ENCODE measurements around the gene SSC4D. TPM values are rescaled to one million over a fixed set of nuclear protein-coding genes. Genes with fewer than 3 reads are reported as not detected.

The SSC4D gene
- total RNA-seq, 1 donor from 2014 or later = 0.79 TPM

DNA sequence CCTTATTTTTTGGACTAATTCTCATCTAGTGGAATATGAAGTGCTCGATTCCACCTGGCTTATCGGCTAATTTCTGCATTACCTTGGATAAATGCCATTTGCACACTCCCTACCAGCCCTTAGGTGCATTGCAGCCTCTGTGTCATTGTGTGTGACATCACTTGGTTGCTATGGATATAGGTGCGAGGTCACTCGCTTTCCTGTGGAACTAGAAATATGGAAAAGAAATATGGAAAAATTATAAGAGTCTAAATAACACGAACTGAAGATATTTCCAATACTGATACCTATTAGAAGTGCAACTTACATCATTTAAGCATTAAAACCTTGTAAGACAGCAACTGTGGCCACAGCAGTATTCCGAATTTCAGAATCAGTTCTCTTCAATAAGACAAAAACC lies 52.7 kb downstream of the SSC4D start:
- TF ChIP-seq, protein P1, sequence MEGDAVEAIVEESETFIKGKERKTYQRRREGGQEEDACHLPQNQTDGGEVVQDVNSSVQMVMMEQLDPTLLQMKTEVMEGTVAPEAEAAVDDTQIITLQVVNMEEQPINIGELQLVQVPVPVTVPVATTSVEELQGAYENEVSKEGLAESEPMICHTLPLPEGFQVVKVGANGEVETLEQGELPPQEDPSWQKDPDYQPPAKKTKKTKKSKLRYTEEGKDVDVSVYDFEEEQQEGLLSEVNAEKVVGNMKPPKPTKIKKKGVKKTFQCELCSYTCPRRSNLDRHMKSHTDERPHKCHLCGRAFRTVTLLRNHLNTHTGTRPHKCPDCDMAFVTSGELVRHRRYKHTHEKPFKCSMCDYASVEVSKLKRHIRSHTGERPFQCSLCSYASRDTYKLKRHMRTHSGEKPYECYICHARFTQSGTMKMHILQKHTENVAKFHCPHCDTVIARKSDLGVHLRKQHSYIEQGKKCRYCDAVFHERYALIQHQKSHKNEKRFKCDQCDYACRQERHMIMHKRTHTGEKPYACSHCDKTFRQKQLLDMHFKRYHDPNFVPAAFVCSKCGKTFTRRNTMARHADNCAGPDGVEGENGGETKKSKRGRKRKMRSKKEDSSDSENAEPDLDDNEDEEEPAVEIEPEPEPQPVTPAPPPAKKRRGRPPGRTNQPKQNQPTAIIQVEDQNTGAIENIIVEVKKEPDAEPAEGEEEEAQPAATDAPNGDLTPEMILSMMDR (IDR thresholded peaks at IDR 0.05; ENCODE audit: insufficient read depth, low read length, severe bottlenecking) = no peak
- H3K27me3 ChIP-seq (ENCODE audit: control insufficient read depth, insufficient read depth, low read length) = no peaks in the 10 kb centered on the region
- H3K4me3 ChIP-seq (ENCODE audit: low read depth, low read length) = peak overlapping the region; percentile 100
- H3K36me3 ChIP-seq (ENCODE audit: control insufficient read depth, insufficient read depth, low read length) = peaks cover 5% of the 10 kb centered on the region
- FAIRE-seq = no peak
- peak; percentile 81 for DNase-seq (ENCODE audit: low read depth)

DNA sequence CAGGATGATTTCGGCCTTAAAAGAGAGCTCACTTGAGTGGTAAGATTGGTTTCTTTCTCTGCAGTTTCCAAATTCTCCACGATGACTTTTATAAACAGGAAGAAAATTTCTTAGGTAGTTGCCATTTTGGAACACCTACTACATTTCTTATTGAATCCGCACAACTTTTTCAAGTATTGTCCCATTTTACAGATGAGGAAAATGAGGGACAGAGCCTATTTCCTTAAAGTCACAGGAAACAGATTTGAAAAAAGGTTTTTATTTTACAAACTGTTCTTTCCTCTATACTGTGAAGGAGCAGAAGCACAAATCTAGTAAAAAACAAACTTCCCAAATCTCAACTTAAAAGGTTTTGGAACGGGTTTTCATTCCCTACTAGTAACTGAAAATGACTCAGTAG lies 53.4 kb downstream of the SSC4D start:
- Histone ChIP-seq H3K4me3 (ENCODE audit: low read depth, low read length) (no peak overlapping the region), H3K27me3 (ENCODE audit: control insufficient read depth, insufficient read depth, low read length) (no peaks in the 10 kb centered on the region), H3K36me3 (ENCODE audit: control insufficient read depth, insufficient read depth, low read length) (peaks cover 6% of the 10 kb centered on the region)
- FAIRE-seq (no peak), DNase-seq (ENCODE audit: low read depth) (no peak)
- TF ChIP-seq, protein P1 (IDR thresholded peaks at IDR 0.05; ENCODE audit: insufficient read depth, low read length, severe bottlenecking) = no peak

DNA sequence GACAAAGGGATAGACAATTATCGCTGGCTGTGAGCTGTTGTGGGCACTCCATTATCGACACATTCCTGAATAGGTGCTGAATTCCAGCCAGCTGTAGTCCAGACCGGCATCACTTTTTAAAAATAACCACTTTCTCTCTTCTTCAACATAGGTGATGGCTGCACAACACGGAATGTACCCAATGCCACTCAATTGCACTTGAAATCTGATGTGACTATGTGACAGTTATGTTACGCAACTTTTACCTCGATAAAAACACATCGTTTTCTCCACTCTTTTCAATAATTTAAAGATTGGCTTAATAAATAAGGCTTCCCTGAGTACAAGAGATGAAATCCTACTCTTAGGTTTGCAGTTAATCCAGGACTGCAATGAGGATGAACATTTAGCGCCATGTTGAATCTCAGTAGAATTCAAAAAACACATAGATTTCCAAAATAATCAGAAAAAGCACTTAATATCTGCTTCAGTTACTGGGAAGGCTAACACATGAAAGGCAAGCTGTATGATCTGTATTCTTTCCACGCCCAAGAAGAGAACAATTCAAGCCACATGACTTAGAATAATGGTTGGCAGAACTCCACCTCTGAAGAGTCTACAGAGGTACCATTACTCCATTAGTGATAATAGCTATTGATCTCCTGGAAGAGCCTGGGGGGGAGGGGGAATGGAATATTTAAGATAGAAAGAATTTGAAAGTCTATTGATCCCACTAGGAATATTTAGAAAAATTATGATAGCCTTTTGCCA lies 54.3 kb downstream of the SSC4D start:
- H3K36me3 ChIP-seq (ENCODE audit: control insufficient read depth, insufficient read depth, low read length) = peaks cover 6% of the 10 kb centered on the region
- TF ChIP-seq, protein P1 (IDR thresholded peaks at IDR 0.05; ENCODE audit: insufficient read depth, low read length, severe bottlenecking) = no peak
- no peaks in the 10 kb centered on the region for H3K27me3 ChIP-seq (ENCODE audit: control insufficient read depth, insufficient read depth, low read length)
- H3K4me3 ChIP-seq (ENCODE audit: low read depth, low read length) = no peak overlapping the region
- no peak for DNase-seq (ENCODE audit: low read depth)
- FAIRE-seq = no peak

DNA sequence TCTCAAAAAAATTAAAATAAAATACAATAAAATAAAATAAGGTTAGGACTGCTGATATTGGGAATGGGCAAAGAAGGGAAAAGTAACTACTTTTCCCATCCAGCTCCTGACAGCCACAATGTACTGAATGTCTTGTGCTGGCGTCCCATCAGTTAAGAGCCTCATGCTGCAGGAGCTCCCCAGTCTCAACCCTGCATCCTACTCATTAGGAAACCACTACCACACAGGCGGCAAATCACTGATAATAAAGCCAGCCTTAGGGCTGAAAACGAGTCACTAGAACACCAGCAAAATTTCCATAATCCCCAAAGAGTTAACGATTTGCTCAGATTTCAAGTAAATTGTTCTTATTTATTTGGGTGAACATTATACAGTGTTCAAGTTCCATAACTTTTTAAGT lies 55.0 kb downstream of the SSC4D start:
- Histone ChIP-seq H3K4me3 (ENCODE audit: low read depth, low read length) (no peak overlapping the region), H3K27me3 (ENCODE audit: control insufficient read depth, insufficient read depth, low read length) (no peaks in the 10 kb centered on the region), H3K36me3 (ENCODE audit: control insufficient read depth, insufficient read depth, low read length) (peaks cover 10% of the 10 kb centered on the region)
- FAIRE-seq (no peak), DNase-seq (ENCODE audit: low read depth) (no peak)
- TF ChIP-seq, protein P1 (IDR thresholded peaks at IDR 0.05; ENCODE audit: insufficient read depth, low read length, severe bottlenecking) = no peak

DNA sequence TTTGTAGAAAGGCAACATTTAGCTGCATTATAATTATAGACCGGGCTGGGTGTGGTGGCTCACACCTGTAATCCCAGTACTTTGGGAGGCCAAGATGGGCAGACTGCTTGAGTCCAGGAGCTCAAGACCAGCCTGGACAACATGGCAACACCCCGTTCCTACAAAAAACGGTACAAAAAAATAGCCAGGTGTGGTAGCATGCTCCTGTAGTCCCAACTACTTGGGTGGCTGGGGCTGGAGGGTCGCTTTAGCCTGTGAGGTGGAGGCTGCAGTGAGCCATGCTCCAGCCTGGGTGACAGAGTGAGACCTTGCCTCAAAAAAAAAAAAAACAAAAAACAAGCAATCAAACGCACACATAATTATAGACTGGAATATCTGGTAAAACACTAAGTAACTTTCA lies 55.8 kb downstream of the SSC4D start:
- FAIRE-seq = no peak
- TF ChIP-seq, protein P1 (IDR thresholded peaks at IDR 0.05; ENCODE audit: insufficient read depth, low read length, severe bottlenecking) = no peak
- Histone ChIP-seq H3K4me3 (ENCODE audit: low read depth, low read length) (no peak overlapping the region), H3K36me3 (ENCODE audit: control insufficient read depth, insufficient read depth, low read length) (peaks cover 11% of the 10 kb centered on the region), H3K27me3 (ENCODE audit: control insufficient read depth, insufficient read depth, low read length) (no peaks in the 10 kb centered on the region)
- no peak for DNase-seq (ENCODE audit: low read depth)

DNA sequence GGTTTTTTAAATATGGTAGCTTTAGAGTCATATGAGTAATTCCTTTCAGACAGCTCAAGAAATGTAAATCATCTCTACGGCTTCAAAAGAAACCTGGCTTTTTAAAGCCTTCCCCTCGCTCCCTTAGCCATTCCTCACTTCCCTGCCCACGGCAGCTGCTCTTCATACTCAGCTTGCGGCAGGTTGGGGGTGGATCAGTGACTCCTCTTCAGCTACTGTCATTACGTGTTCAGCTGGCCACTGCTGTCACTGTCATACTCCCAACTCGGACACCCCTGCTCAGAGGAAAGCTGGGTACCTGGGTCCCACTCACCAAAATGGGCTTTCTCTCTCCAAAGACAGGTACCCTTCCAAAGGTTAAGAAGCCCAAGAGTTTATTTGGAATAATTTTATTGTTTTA lies 57.3 kb downstream of the SSC4D start:
- no peak for DNase-seq (ENCODE audit: low read depth)
- no peak for FAIRE-seq
- Histone ChIP-seq H3K36me3 (ENCODE audit: control insufficient read depth, insufficient read depth, low read length) (peaks cover 13% of the 10 kb centered on the region), H3K4me3 (ENCODE audit: low read depth, low read length) (no peak overlapping the region), H3K27me3 (ENCODE audit: control insufficient read depth, insufficient read depth, low read length) (no peaks in the 10 kb centered on the region)
- TF ChIP-seq, protein P1 (IDR thresholded peaks at IDR 0.05; ENCODE audit: insufficient read depth, low read length, severe bottlenecking) = no peak
